Liver (tissue), 9 donors: Measurements from ENCODE around the gene GALK2. TPM values are rescaled to one million over a fixed set of nuclear protein-coding genes. Genes with fewer than 3 reads are reported as not detected.
"Not testable (repeated sequence)": the region's sequence is repeated elsewhere in the genome, so short reads cannot be mapped to it uniquely, and the experiment has no call there.

Source experiments
- DNase-seq: peaks from one replicate; pipeline ENCODE4 v3.0.0-alpha.2; 2017; ENCODE audit warnings: low spot score
- H3K27ac ChIP-seq, 2 donors: one replicate each; pipeline ENCODE4 v1.7.0; 2013; ENCODE audit warnings: inconsistent platforms in 2 of 2, low read length in 2 of 2, control low read depth in 1 of 2, low read depth in 1 of 2, mild to moderate bottlenecking in 1 of 2
- H3K27me3 ChIP-seq, 4 donors: one replicate each; pipeline versions ENCODE4 v1.6.1 to v1.7.0; 2013; ENCODE audit warnings: low read length in 3 of 4, inconsistent platforms in 1 of 4, mild to moderate bottlenecking in 1 of 4, moderate library complexity in 1 of 4; ENCODE audit not compliant: control insufficient read depth in 4 of 4, insufficient read depth in 4 of 4
- H3K36me3 ChIP-seq, 4 donors: one replicate each; pipeline versions ENCODE4 v1.6.1 to v1.7.0; 2013; ENCODE audit warnings: low read length in 3 of 4, mild to moderate bottlenecking in 3 of 4, low read depth in 1 of 4, moderate library complexity in 1 of 4; ENCODE audit not compliant: control insufficient read depth in 4 of 4, insufficient read depth in 3 of 4
- H3K4me1 ChIP-seq, 4 donors: one replicate each; pipeline versions ENCODE4 v1.6.1 to v1.7.0; 2013; ENCODE audit warnings: low read length in 3 of 4, mild to moderate bottlenecking in 3 of 4, moderate library complexity in 1 of 4; ENCODE audit not compliant: control insufficient read depth in 4 of 4, insufficient read depth in 4 of 4
- H3K4me3 ChIP-seq, 3 donors: one replicate each; pipeline versions ENCODE4 v1.6.1 to v1.7.0; 2013; ENCODE audit warnings: low read length in 3 of 3, control low read depth in 1 of 3, low read depth in 1 of 3, mild to moderate bottlenecking in 1 of 3
- H3K9ac ChIP-seq, 2 donors: one replicate each; pipeline ENCODE4 v1.7.0; 2013; ENCODE audit warnings: low read length in 2 of 2, mild to moderate bottlenecking in 2 of 2, moderate library complexity in 2 of 2, control low read depth in 1 of 2, low read depth in 1 of 2
- H3K9me3 ChIP-seq, 4 donors: one replicate each; pipeline versions ENCODE4 v1.6.1 to v1.7.0; 2013; ENCODE audit warnings: low read length in 3 of 4; ENCODE audit not compliant: control insufficient read depth in 4 of 4
- EGR1 ChIP-seq, 2 donors: IDR thresholded peaks; 2 replicates each; pipeline ENCODE4 v1.6.1; 2016 to 2018; ENCODE audit warnings: antibody characterized with exemption in 2 of 2, low read depth in 2 of 2
- FOXA2 ChIP-seq: IDR thresholded peaks from 2 replicates; pipeline ENCODE4 v1.6.1; 2016; ENCODE audit warnings: antibody characterized with exemption
- GABPA ChIP-seq, 2 donors: IDR thresholded peaks in 1 of 2; conservative IDR thresholded peaks in 1 of 2; 2 replicates each; pipeline ENCODE4 v1.6.1; 2016; ENCODE audit warnings: antibody characterized with exemption in 2 of 2, mild to moderate bottlenecking in 1 of 2, moderate library complexity in 1 of 2
- HNF4A ChIP-seq, 2 donors: conservative IDR thresholded peaks; 2 replicates each; pipeline ENCODE4 v1.6.1; 2016; ENCODE audit warnings: antibody characterized with exemption in 2 of 2, mild to moderate bottlenecking in 2 of 2
- HNF4G ChIP-seq: IDR thresholded peaks from 2 replicates; pipeline ENCODE4 v1.6.1; 2016; ENCODE audit warnings: antibody characterized with exemption
- JUND ChIP-seq, 2 donors: IDR thresholded peaks; 2 replicates each; pipeline ENCODE4 v1.6.1; 2016; ENCODE audit warnings: antibody characterized with exemption in 2 of 2
- NR2F2 ChIP-seq: IDR thresholded peaks from 2 replicates; pipeline ENCODE4 v1.6.1; 2016; ENCODE audit warnings: antibody characterized with exemption
- RAD21 ChIP-seq, 2 donors: IDR thresholded peaks; 2 replicates each; pipeline ENCODE4 v1.6.1; 2016; ENCODE audit warnings: antibody characterized with exemption in 2 of 2, mild to moderate bottlenecking in 2 of 2
- RXRA ChIP-seq, 2 donors: IDR thresholded peaks; 2 replicates each; pipeline ENCODE4 v1.6.1; 2017 to 2018; ENCODE audit warnings: antibody characterized with exemption in 2 of 2, mild to moderate bottlenecking in 1 of 2
- SP1 ChIP-seq: IDR thresholded peaks from 2 replicates; pipeline ENCODE4 v1.6.1; 2018; ENCODE audit warnings: antibody characterized with exemption, mild to moderate bottlenecking
- TAF1 ChIP-seq: conservative IDR thresholded peaks from 2 replicates; pipeline ENCODE4 v1.6.1; 2016; ENCODE audit warnings: antibody characterized with exemption, mild to moderate bottlenecking
- WGBS: extraction: QIAGEN DNeasy Blood & Tissue Kit; methylation state at CpG from one replicate; pipeline ENCODE4 v1.1.7; 2013; 5-methylcytosine and 5-hydroxymethylcytosine counted together
- polyA plus RNA-seq, 2 donors: library from polyadenylated mRNA; stranded (reverse) in 1 of 2; unstranded in 1 of 2; fragments of 200-250 nt in 1 of 2; fragments of >200 nt in 1 of 2; fragmentation: Nextera tagmentation in 1 of 2; extraction: Ambion mirVana in 1 of 2; gene quantifications; one replicate each; pipeline versions ENCODE4 v1.2.1 to v1.2.3, GENCODE V29; 2013 to 2015
- total RNA-seq, 2 donors: library from RNA; depleted of rRNA; stranded (reverse); fragments of >200 nt; gene quantifications; one replicate each; pipeline ENCODE4 v1.2.3, GENCODE V29; 2014
- TF ChIP-seq, protein P1 (sequence below): IDR thresholded peaks from 2 replicates; pipeline ENCODE4 v1.6.1; 2016; ENCODE audit warnings: antibody characterized with exemption
- TF ChIP-seq, protein P2 (sequence below): IDR thresholded peaks from 2 replicates; pipeline ENCODE4 v1.6.1; 2016; ENCODE audit warnings: antibody characterized with exemption, mild to moderate bottlenecking
- TF ChIP-seq, protein P3 (sequence below): fragments of 150-350 bp; IDR thresholded peaks from 2 replicates; pipeline ENCODE4 v1.5.1; 2017; ENCODE audit warnings: improper control_type of control experiment, low read depth, low read length; ENCODE audit not compliant: missing input control
- TF ChIP-seq, protein P4 (sequence below): IDR thresholded peaks from 2 replicates; pipeline ENCODE4 v1.6.1; 2016; ENCODE audit warnings: antibody characterized with exemption
- donor health status: healthy.
- donor health status: healthy.
- donor health status: healthy.
- donor health status: healthy.
- donor health status: healthy.

Gene GALK2
- total and polyA plus RNA-seq, 4 donors = 18.1 to 57.0 (median 24.5) TPM

DNA sequence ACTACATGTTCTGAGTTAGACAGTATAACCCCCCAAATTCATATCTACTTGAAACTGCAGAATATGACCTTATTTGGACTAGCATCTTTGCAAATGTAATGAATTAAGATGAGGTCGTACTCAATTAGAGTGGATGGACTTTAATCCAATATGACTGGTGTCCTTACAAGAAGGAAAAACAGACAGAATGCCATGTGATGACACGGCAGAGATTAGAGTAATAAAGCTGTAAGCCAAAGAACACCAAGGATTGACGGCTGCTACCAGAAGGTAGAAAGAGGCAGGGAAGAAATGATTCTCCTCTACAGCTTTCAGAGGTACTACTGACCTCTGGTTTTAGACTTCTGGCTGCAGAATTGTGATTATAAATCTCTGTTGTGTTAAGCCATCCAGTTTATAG is 30.3 kb downstream of the GALK2 start:
- TF ChIP-seq HNF4G (no peak), EGR1 (IDR thresholded peaks at IDR 0.05; ENCODE audit: low read depth in 2 of 2) (no peak), NR2F2 (no peak), GABPA (IDR thresholded peaks at IDR 0.05 in 1 of 2, conservative IDR thresholded peaks at IDR 0.05 in 1 of 2) (no peak), SP1 (no peak), TAF1 (no peak), RAD21 (IDR thresholded peaks at IDR 0.05) (no peak), HNF4A (conservative IDR thresholded peaks at IDR 0.05) (no peak), JUND (IDR thresholded peaks at IDR 0.05) (no peak)
- TF ChIP-seq, protein P1, sequence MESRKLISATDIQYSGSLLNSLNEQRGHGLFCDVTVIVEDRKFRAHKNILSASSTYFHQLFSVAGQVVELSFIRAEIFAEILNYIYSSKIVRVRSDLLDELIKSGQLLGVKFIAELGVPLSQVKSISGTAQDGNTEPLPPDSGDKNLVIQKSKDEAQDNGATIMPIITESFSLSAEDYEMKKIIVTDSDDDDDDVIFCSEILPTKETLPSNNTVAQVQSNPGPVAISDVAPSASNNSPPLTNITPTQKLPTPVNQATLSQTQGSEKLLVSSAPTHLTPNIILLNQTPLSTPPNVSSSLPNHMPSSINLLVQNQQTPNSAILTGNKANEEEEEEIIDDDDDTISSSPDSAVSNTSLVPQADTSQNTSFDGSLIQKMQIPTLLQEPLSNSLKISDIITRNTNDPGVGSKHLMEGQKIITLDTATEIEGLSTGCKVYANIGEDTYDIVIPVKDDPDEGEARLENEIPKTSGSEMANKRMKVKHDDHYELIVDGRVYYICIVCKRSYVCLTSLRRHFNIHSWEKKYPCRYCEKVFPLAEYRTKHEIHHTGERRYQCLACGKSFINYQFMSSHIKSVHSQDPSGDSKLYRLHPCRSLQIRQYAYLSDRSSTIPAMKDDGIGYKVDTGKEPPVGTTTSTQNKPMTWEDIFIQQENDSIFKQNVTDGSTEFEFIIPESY = no peak
- TF ChIP-seq, protein P2, sequence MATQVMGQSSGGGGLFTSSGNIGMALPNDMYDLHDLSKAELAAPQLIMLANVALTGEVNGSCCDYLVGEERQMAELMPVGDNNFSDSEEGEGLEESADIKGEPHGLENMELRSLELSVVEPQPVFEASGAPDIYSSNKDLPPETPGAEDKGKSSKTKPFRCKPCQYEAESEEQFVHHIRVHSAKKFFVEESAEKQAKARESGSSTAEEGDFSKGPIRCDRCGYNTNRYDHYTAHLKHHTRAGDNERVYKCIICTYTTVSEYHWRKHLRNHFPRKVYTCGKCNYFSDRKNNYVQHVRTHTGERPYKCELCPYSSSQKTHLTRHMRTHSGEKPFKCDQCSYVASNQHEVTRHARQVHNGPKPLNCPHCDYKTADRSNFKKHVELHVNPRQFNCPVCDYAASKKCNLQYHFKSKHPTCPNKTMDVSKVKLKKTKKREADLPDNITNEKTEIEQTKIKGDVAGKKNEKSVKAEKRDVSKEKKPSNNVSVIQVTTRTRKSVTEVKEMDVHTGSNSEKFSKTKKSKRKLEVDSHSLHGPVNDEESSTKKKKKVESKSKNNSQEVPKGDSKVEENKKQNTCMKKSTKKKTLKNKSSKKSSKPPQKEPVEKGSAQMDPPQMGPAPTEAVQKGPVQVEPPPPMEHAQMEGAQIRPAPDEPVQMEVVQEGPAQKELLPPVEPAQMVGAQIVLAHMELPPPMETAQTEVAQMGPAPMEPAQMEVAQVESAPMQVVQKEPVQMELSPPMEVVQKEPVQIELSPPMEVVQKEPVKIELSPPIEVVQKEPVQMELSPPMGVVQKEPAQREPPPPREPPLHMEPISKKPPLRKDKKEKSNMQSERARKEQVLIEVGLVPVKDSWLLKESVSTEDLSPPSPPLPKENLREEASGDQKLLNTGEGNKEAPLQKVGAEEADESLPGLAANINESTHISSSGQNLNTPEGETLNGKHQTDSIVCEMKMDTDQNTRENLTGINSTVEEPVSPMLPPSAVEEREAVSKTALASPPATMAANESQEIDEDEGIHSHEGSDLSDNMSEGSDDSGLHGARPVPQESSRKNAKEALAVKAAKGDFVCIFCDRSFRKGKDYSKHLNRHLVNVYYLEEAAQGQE = no peak
- no peak for DNase-seq
- H3K27me3 ChIP-seq = no peaks in the 10 kb centered on the region
- H3K9ac ChIP-seq = no peak overlapping the region
- H3K9me3 ChIP-seq = no peaks in the 10 kb centered on the region
- no peak overlapping the region for H3K27ac ChIP-seq
- 83% methylated on average over 3 of the region's 3 CpGs for WGBS
- no peak overlapping the region for H3K4me3 ChIP-seq
- peaks cover 0 to 5% (median 2%) of the 10 kb centered on the region in 4 donors for H3K4me1 ChIP-seq
- peaks cover 2 to 5% (median 4%) of the 10 kb centered on the region in 4 donors for H3K36me3 ChIP-seq

DNA sequence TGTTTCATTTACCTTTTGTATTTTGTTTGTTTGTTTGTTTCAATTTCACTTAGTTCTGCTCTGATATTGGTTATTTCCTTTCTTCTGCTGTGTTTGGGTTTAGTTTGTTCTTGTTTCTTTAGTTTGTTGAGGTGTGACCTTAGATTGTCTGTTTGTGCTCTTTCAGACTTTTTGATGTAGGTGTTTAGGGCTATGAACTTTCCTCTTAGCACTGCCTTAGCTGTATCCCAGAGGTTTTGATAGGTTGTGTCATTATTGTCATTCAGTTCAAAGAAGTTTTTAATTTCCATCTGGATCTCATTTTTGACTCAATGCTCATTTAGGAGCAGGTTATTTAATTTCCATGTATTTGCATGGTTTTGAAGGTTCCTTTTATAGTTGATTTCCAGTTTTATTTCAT is 38.1 kb downstream of the GALK2 start:
- H3K27me3 ChIP-seq, H3K9ac ChIP-seq, H3K9me3 ChIP-seq, H3K36me3 ChIP-seq, DNase-seq, H3K4me1 ChIP-seq, H3K27ac ChIP-seq, H3K4me3 ChIP-seq: not testable (repeated sequence)

DNA sequence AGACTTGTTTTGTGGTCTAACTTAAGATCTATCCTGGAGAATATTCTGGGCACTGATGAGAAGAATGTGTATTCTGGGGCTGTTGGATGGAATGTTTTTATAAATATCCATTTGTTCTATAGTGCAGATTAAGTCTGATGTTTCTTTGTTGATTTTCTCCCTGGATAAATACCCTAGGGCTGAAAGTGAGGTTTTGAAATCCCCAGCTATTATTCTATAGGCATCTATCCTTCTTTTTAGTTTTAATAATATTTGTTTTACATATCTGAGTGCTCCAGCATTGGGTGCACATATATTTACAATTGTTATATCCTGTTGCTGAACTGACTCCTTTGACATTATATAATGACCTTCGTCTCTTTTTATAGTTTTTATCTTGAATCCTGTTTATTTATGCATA is 42.9 kb downstream of the GALK2 start:
- 90% methylated on average over 1 of the region's 1 CpG for WGBS
- DNase-seq = no peak

More for the DNA sequence above, 42.9 kb downstream of the GALK2 start:
- no peak overlapping the region for H3K9ac ChIP-seq
- peaks cover 0 to 5% (median 0%) of the 10 kb centered on the region in 4 donors for H3K9me3 ChIP-seq
- peaks cover 0 to 3% (median 0%) of the 10 kb centered on the region in 4 donors for H3K4me1 ChIP-seq
- no peak overlapping the region for H3K27ac ChIP-seq
- H3K4me3 ChIP-seq = no peak overlapping the region
- H3K27me3 ChIP-seq = no peaks in the 10 kb centered on the region
- H3K36me3 ChIP-seq = peaks cover 0 to 7% (median 2%) of the 10 kb centered on the region in 4 donors
- TF ChIP-seq, protein P3, sequence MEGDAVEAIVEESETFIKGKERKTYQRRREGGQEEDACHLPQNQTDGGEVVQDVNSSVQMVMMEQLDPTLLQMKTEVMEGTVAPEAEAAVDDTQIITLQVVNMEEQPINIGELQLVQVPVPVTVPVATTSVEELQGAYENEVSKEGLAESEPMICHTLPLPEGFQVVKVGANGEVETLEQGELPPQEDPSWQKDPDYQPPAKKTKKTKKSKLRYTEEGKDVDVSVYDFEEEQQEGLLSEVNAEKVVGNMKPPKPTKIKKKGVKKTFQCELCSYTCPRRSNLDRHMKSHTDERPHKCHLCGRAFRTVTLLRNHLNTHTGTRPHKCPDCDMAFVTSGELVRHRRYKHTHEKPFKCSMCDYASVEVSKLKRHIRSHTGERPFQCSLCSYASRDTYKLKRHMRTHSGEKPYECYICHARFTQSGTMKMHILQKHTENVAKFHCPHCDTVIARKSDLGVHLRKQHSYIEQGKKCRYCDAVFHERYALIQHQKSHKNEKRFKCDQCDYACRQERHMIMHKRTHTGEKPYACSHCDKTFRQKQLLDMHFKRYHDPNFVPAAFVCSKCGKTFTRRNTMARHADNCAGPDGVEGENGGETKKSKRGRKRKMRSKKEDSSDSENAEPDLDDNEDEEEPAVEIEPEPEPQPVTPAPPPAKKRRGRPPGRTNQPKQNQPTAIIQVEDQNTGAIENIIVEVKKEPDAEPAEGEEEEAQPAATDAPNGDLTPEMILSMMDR = no peak
- TF ChIP-seq TAF1 (no peak), SP1 (no peak), NR2F2 (no peak), HNF4A (conservative IDR thresholded peaks at IDR 0.05) (no peak), EGR1 (IDR thresholded peaks at IDR 0.05; ENCODE audit: low read depth in 2 of 2) (no peak), RXRA (IDR thresholded peaks at IDR 0.05) (no peak), RAD21 (IDR thresholded peaks at IDR 0.05) (no peak), GABPA (IDR thresholded peaks at IDR 0.05 in 1 of 2, conservative IDR thresholded peaks at IDR 0.05 in 1 of 2) (no peak), FOXA2 (no peak), JUND (IDR thresholded peaks at IDR 0.05) (no peak), HNF4G (no peak)
- TF ChIP-seq, protein P4, sequence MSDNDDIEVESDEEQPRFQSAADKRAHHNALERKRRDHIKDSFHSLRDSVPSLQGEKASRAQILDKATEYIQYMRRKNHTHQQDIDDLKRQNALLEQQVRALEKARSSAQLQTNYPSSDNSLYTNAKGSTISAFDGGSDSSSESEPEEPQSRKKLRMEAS = no peak
- TF ChIP-seq, protein P1 = no peak
